Measurements from ENCODE around the gene AEBP1.

- TF ChIP-seq CEBPB (IDR thresholded peaks at IDR 0.05; ENCODE audit: low read depth, low read length) (no peak), CTCF (conservative IDR thresholded peaks at IDR 0.05; ENCODE audit: low read depth, low read length) (no peak), POLR2A (IDR thresholded peaks at IDR 0.05; ENCODE audit: low read depth, low read length) (no peak), MAFK (IDR thresholded peaks at IDR 0.05; ENCODE audit: low read depth, low read length) (no peak), ELK1 (IDR thresholded peaks at IDR 0.05; ENCODE audit: borderline replicate concordance, low read depth, low read length) (no peak), RFX5 (IDR thresholded peaks at IDR 0.05; ENCODE audit: low read depth, low read length) (no peak), RAD21 (IDR thresholded peaks at IDR 0.05; ENCODE audit: low read length) (no peak), CHD1 (IDR thresholded peaks at IDR 0.05; ENCODE audit: low read depth, low read length) (no peak), FOS (IDR thresholded peaks at IDR 0.05; ENCODE audit: low read depth, low read length) (no peak)
Observed at GRCh38 chr7:44142028-44142427, 37.9 kb downstream of the AEBP1 start.
